HEK293 (cell line): ENCODE measurements around the gene ANKFN1.

Experiments
- CTCF ChIA-PET: fragments of 350-600 bp; formaldehyde crosslinking; extraction: SDS; loops from one replicate; lab custom pipeline; 2021; ENCODE audit warnings: antibody characterized with exemption; lab: Yijun Ruan, JAX
- POLR2A ChIA-PET: fragments of 300-600 bp; formaldehyde crosslinking; extraction: SDS; loops from one replicate; lab custom pipeline; 2020; ENCODE audit warnings: antibody characterized with exemption, inconsistent platforms; lab: Yijun Ruan, JAX
- H3K27ac ChIP-seq: fragments of 200-500 bp; sonication (Bioruptor generic); 2 replicates; pipeline ENCODE4 v1.5.1; 2014; ENCODE audit warnings: low read depth, low read length, control low read depth, inconsistent platforms; ENCODE audit errors: extremely low read depth
- H3K36me3 ChIP-seq, 2 experiments: fragments of 200-500 bp in 1 of 2; sonication (Bioruptor generic) in 1 of 2; 1 replicate in 1 of 2; 2 replicates in 1 of 2; pipeline ENCODE4 v1.5.1; 2014 to 2017; ENCODE audit warnings: inconsistent platforms in 2 of 2, low read length in 2 of 2; ENCODE audit not compliant: control insufficient read depth in 2 of 2, insufficient read depth in 1 of 2
- H3K4me1 ChIP-seq: fragments of 200-500 bp; sonication (Bioruptor generic); 2 replicates; pipeline ENCODE4 v1.5.1; 2014; ENCODE audit warnings: mild to moderate bottlenecking, low read length, inconsistent platforms; ENCODE audit not compliant: control insufficient read depth, insufficient read depth
- H3K4me3 ChIP-seq: 2 replicates; pipeline ENCODE4 v1.5.1; 2011; ENCODE audit warnings: low read depth, mild to moderate bottlenecking, control low read depth, low read length, moderate library complexity
- H3K9me3 ChIP-seq: fragments of 200-500 bp; sonication (Bioruptor generic); 2 replicates; pipeline ENCODE4 v1.5.1; 2014; ENCODE audit warnings: low read depth, low read length, inconsistent platforms; ENCODE audit not compliant: control insufficient read depth, insufficient read depth
- BCL11B ChIP-seq: fragments of 450-650 bp; formaldehyde crosslinking; IDR thresholded peaks from 2 replicates; pipeline ENCODE4 v1.5.1; 2016; ENCODE audit warnings: low read depth, missing biosample characterization, missing genetic modification characterization
- ELK4 ChIP-seq: IDR thresholded peaks from 2 replicates; pipeline ENCODE4 v1.6.1; 2011; ENCODE audit warnings: mild to moderate bottlenecking, low read depth, low read length, borderline replicate concordance
- GLIS1 ChIP-seq: fragments of 450-650 bp; formaldehyde crosslinking; IDR thresholded peaks from 2 replicates; pipeline ENCODE4 v1.5.1; 2016; ENCODE audit warnings: missing biosample characterization, missing genetic modification characterization
- HIC1 ChIP-seq: fragments of 450-650 bp; formaldehyde crosslinking; IDR thresholded peaks from 2 replicates; pipeline ENCODE4 v1.5.1; 2016; ENCODE audit warnings: missing biosample characterization, missing genetic modification characterization
- KLF1 ChIP-seq: fragments of 450-650 bp; formaldehyde crosslinking; IDR thresholded peaks from 2 replicates; pipeline ENCODE4 v1.5.1; 2016; ENCODE audit warnings: missing biosample characterization, missing genetic modification characterization
- PRDM6 ChIP-seq: fragments of 450-650 bp; formaldehyde crosslinking; IDR thresholded peaks from 2 replicates; pipeline ENCODE4 v1.5.1; 2017; ENCODE audit warnings: missing biosample characterization, missing genetic modification characterization
- SCRT2 ChIP-seq: fragments of 450-650 bp; formaldehyde crosslinking; IDR thresholded peaks from 2 replicates; pipeline ENCODE4 v1.5.1; 2016; ENCODE audit warnings: missing biosample characterization, missing genetic modification characterization
- SP3 ChIP-seq: fragments of 450-650 bp; formaldehyde crosslinking; IDR thresholded peaks from 2 replicates; pipeline ENCODE4 v1.5.1; 2016; ENCODE audit warnings: missing biosample characterization, missing genetic modification characterization
- ZBTB1 ChIP-seq: fragments of 450-650 bp; formaldehyde crosslinking; IDR thresholded peaks from 2 replicates; pipeline ENCODE4 v1.5.1; 2016; ENCODE audit warnings: missing biosample characterization, missing genetic modification characterization
- ZFP41 ChIP-seq: fragments of 450-650 bp; formaldehyde crosslinking; IDR thresholded peaks from 2 replicates; pipeline ENCODE4 v1.5.1; 2016; ENCODE audit warnings: missing biosample characterization, missing genetic modification characterization, borderline replicate concordance
- ZNF10 ChIP-seq: fragments of 450-650 bp; formaldehyde crosslinking; IDR thresholded peaks from 2 replicates; pipeline ENCODE4 v1.5.1; 2017; ENCODE audit warnings: missing biosample characterization, missing genetic modification characterization
- ZNF223 ChIP-seq: fragments of 450-650 bp; formaldehyde crosslinking; IDR thresholded peaks from 2 replicates; pipeline ENCODE4 v1.5.1; 2016; ENCODE audit warnings: missing biosample characterization, missing genetic modification characterization
- ZNF350 ChIP-seq: fragments of 450-650 bp; formaldehyde crosslinking; IDR thresholded peaks from 2 replicates; pipeline ENCODE4 v1.5.0; 2017; ENCODE audit warnings: missing biosample characterization, mild to moderate bottlenecking, missing genetic modification characterization
- ZNF473 ChIP-seq: fragments of 450-650 bp; formaldehyde crosslinking; IDR thresholded peaks from 2 replicates; pipeline ENCODE4 v1.5.1; 2017; ENCODE audit warnings: missing biosample characterization, missing genetic modification characterization
- ZNF514 ChIP-seq: fragments of 450-650 bp; formaldehyde crosslinking; IDR thresholded peaks from 2 replicates; pipeline ENCODE4 v1.5.1; 2016; ENCODE audit warnings: missing biosample characterization, missing genetic modification characterization
- ZNF558 ChIP-seq: fragments of 450-650 bp; formaldehyde crosslinking; IDR thresholded peaks from 2 replicates; pipeline ENCODE4 v1.5.1; 2016; ENCODE audit warnings: missing biosample characterization, missing genetic modification characterization
- ZNF600 ChIP-seq: fragments of 450-650 bp; formaldehyde crosslinking; IDR thresholded peaks from 2 replicates; pipeline ENCODE4 v1.5.1; 2016; ENCODE audit warnings: missing biosample characterization, missing genetic modification characterization
- ZNF624 ChIP-seq: fragments of 450-650 bp; formaldehyde crosslinking; IDR thresholded peaks from 2 replicates; pipeline ENCODE4 v1.5.1; 2017; ENCODE audit warnings: missing biosample characterization, missing genetic modification characterization
- ZNF626 ChIP-seq: fragments of 450-650 bp; sonication (Bioruptor Pico); formaldehyde crosslinking; IDR thresholded peaks from 2 replicates; pipeline ENCODE4 v1.5.1; 2018; ENCODE audit warnings: missing biosample characterization, missing genetic modification characterization, inconsistent platforms
- ZNF639 ChIP-seq: fragments of 450-650 bp; formaldehyde crosslinking; IDR thresholded peaks from 2 replicates; pipeline ENCODE4 v1.5.1; 2016; ENCODE audit warnings: missing biosample characterization, missing genetic modification characterization
- ZNF654 ChIP-seq: fragments of 450-650 bp; formaldehyde crosslinking; IDR thresholded peaks from 2 replicates; pipeline ENCODE4 v1.5.1; 2016; ENCODE audit warnings: low read depth, missing biosample characterization, missing genetic modification characterization
- ZNF76 ChIP-seq: fragments of 450-650 bp; formaldehyde crosslinking; IDR thresholded peaks from 2 replicates; pipeline ENCODE4; 2016; ENCODE audit warnings: low read depth, missing biosample characterization, missing genetic modification characterization, borderline replicate concordance
- ZNF792 ChIP-seq: fragments of 450-650 bp; formaldehyde crosslinking; IDR thresholded peaks from 2 replicates; pipeline ENCODE4 v1.5.1; 2016; ENCODE audit warnings: missing biosample characterization, missing genetic modification characterization
- TF ChIP-seq, protein P1 (sequence below): fragments of 450-650 bp; formaldehyde crosslinking; conservative IDR thresholded peaks from 2 replicates; pipeline ENCODE4 v1.5.1; 2016; ENCODE audit warnings: low read depth, missing biosample characterization, missing genetic modification characterization

Gene ANKFN1

GRCh38 chr17:56465886-56466285 lies 312.6 kb downstream of the ANKFN1 start:
- Histone ChIP-seq H3K4me3 (no peak overlapping the region), H3K9me3 (no peaks in the 10 kb centered on the region), H3K36me3 (no peaks in the 10 kb centered on the region), H3K4me1 (no peaks in the 10 kb centered on the region), H3K27ac (no peak overlapping the region)
- TF ChIP-seq ZNF626 (tag by site-specific recombination) (no peak), ZNF654 (tag by site-specific recombination) (no peak), ZNF10 (tag by site-specific recombination) (no peak), HIC1 (no peak), ZNF792 (tag by site-specific recombination) (no peak), ZNF350 (tag by site-specific recombination) (no peak), ZNF514 (tag by site-specific recombination) (no peak), ZNF600 (no peak), ZBTB1 (tag by site-specific recombination) (no peak), ZNF223 (tag by site-specific recombination) (no peak), ELK4 (no peak), KLF1 (no peak), PRDM6 (tag by site-specific recombination) (no peak), ZNF473 (tag by site-specific recombination) (no peak), ZFP41 (tag by site-specific recombination) (no peak), ZNF558 (tag by site-specific recombination) (no peak)
- TF ChIP-seq, protein P1, sequence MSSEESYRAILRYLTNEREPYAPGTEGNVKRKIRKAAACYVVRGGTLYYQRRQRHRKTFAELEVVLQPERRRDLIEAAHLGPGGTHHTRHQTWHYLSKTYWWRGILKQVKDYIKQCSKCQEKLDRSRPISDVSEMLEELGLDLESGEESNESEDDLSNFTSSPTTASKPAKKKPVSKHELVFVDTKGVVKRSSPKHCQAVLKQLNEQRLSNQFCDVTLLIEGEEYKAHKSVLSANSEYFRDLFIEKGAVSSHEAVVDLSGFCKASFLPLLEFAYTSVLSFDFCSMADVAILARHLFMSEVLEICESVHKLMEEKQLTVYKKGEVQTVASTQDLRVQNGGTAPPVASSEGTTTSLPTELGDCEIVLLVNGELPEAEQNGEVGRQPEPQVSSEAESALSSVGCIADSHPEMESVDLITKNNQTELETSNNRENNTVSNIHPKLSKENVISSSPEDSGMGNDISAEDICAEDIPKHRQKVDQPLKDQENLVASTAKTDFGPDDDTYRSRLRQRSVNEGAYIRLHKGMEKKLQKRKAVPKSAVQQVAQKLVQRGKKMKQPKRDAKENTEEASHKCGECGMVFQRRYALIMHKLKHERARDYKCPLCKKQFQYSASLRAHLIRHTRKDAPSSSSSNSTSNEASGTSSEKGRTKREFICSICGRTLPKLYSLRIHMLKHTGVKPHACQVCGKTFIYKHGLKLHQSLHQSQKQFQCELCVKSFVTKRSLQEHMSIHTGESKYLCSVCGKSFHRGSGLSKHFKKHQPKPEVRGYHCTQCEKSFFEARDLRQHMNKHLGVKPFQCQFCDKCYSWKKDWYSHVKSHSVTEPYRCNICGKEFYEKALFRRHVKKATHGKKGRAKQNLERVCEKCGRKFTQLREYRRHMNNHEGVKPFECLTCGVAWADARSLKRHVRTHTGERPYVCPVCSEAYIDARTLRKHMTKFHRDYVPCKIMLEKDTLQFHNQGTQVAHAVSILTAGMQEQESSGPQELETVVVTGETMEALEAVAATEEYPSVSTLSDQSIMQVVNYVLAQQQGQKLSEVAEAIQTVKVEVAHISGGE, result no peak
- ChIA-PET CTCF (interaction anchor here (0.6 kb wide), 1 partner anchor 38 kb away, joined by 3 read pairs; no protein-coding TSS in a partner anchor), POLR2A (no interaction called here)

DNA sequence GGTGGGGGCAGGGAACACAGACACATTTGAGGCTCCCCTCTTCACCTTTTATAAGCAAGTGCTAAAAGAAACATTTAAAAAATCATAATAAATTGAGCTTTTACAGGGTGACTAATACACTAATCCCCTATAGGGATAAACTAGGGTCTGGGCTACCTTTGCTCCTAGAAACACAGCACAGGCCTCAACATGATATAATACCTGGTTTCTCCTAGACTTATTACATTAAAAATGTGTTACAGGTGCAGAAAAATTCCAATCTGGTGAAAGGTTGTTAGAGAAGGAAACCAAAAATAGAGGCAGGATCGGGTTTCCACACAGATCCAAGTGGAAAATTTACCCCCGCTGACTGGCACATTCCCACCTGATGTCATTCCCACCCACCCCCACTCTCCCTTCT lies 315.6 kb downstream of the ANKFN1 start:
- no peak overlapping the region for H3K27ac ChIP-seq
- no peaks in the 10 kb centered on the region for H3K9me3 ChIP-seq
- no peaks in the 10 kb centered on the region for H3K4me1 ChIP-seq
- no peaks in the 10 kb centered on the region for H3K36me3 ChIP-seq
- ChIA-PET POLR2A (no interaction called here), CTCF (no interaction called here)
- no peak overlapping the region for H3K4me3 ChIP-seq
- TF ChIP-seq SCRT2 (no peak), BCL11B (tag by site-specific recombination) (no peak), SP3 (tag by site-specific recombination) (no peak), GLIS1 (tag by site-specific recombination) (no peak), ZNF76 (tag by site-specific recombination) (no peak), ZNF624 (no peak), ZNF626 (tag by site-specific recombination) (no peak), ZNF639 (no peak)
